ENCODE results near the gene RSPRY1.

DNA sequence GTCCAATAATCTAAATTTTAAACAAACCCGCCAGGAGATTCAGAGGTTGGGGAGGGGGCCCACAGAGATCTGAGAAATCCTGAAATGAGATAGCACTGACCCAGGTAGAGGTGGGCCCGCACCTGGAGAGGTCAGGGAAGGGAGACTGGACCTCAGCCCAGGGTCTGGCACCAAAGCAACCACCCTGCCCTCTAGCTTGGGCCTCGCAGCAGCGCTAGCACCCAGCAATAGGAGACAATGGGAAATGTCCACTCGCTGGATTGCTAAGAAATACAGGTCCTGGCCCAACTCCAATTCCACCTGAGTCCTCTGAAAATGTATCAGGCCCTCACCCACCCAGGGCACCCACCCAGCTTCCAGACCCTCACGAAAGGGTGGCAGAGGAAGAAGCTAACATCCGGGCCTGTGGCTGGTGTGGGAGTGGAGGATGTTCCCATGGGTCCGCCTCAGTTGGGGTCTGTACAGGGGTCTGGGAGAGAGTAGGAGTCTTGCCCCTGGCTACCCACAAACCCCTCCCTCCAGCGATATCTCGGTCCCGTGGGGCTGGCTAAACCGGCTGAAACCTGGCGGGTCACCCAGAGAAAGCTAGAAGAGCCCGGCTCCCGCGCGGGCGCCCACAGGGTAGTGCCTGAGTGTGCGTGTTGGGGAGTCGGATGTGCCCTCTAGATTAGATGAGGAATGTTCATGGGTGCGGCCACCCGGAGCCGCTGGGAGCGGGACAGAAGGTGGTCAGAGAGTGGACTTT is 97.3 kb downstream of the RSPRY1 start:
- TF ChIP-seq, protein P1, sequence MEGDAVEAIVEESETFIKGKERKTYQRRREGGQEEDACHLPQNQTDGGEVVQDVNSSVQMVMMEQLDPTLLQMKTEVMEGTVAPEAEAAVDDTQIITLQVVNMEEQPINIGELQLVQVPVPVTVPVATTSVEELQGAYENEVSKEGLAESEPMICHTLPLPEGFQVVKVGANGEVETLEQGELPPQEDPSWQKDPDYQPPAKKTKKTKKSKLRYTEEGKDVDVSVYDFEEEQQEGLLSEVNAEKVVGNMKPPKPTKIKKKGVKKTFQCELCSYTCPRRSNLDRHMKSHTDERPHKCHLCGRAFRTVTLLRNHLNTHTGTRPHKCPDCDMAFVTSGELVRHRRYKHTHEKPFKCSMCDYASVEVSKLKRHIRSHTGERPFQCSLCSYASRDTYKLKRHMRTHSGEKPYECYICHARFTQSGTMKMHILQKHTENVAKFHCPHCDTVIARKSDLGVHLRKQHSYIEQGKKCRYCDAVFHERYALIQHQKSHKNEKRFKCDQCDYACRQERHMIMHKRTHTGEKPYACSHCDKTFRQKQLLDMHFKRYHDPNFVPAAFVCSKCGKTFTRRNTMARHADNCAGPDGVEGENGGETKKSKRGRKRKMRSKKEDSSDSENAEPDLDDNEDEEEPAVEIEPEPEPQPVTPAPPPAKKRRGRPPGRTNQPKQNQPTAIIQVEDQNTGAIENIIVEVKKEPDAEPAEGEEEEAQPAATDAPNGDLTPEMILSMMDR (IDR thresholded peaks at IDR 0.05), result no peak
- TF ChIP-seq POLR2A (IDR thresholded peaks at IDR 0.05), result no peak
